ENCODE data around the gene NID2. TPM values are rescaled to one million over a fixed set of nuclear protein-coding genes. Genes with fewer than 3 reads are reported as not detected.

Gene NID2
- total and polyA plus RNA-seq, 12 donors: 7.2 to 61.3 (median 33.0) TPM

DNA sequence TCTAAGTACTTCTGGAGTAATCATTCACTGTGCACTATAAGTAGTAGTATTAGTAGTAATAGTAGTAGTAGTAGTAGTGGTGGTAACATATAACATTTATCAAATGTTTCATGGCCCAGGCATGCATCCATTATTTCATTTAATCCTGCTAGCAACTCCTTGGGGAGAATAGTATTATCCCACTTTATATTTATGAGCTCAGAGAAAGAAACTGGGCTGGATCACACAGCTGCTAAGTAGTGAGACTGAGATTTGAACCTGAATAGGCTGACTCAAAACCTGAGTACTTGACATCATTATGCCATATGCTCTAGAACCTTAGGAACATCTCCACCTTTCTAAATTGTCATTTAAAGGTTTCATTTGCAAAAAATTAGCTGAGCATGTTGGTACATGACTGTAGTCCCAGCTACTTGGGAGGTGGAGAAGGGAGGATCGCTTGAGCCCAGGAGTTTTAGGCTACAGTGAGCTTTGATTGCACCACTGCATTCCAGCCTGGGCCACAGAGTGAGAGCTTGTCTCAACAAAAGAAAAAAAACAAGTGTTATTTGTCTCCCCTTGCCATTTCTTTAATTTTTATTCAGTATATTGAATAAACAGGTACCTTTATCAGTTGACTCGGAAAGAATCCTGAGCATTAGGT, 11.4 kb upstream of the NID2 start:
- intact Hi-C loops (cut with DNase I): no loop called here
- Histone ChIP-seq H3K27ac (peak overlapping the region in 2 of 5 donors; percentile 54 to 73), H3K4me1 (replicated peaks in 1 of 2) (peaks cover 0 to 4% of the 10 kb centered on the region in 2 donors), H3K4me3 (no peak overlapping the region), H3K27me3 (no peaks in the 10 kb centered on the region), H3K36me3 (replicated peaks in 1 of 2) (no peaks in the 10 kb centered on the region), H3K9me3 (replicated peaks in 1 of 3) (no peaks in the 10 kb centered on the region)
- TF ChIP-seq POLR2A (IDR thresholded peaks at IDR 0.05): no peak
- DNase-seq: peak in 3 of 7 donors; percentile 12 to 56 (median 41)
- 64 to 83% (median 76%) methylated on average over 2 of the region's 2 CpGs for whole genome bisulfite sequencing, 4 donors

DNA sequence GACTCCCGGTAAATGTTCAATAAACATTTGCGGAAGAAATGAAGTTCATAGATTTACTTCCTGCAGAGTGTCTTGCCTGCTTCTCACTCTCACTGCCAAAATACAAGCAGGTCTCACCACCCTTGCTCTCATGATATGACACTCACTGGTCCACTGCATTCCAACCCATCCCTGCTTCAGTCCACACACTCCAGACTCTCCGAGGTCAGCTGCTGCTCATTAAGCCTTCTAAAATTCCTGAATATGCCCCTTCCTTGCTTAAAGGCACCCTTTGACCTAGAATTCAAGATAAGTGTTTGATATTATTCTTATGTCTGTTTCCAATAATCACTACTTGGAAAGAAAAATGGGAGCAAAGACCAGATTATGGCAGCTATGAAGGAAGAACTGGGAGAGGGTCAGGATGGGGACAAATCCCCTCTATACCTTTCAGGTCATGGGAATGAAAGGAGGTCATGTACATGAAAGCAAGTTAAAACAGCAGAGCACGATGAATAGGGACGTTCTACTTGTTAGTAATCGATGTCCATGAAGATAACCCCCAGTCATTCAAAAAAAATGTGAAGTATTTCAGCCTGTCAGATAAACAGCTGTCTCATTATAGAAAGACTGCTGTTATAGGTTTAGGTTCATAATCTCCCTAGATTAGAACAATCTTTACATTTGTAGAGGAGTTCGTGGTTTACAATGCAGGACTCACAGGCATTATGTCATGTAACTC, 10.5 kb upstream of the NID2 start:
- 52 to 64% (median 58%) methylated on average over 7 of the region's 7 CpGs for WGBS, 4 donors
- no peak for DNase-seq
- intact Hi-C loops (cut with DNase I): no loop called here

DNA sequence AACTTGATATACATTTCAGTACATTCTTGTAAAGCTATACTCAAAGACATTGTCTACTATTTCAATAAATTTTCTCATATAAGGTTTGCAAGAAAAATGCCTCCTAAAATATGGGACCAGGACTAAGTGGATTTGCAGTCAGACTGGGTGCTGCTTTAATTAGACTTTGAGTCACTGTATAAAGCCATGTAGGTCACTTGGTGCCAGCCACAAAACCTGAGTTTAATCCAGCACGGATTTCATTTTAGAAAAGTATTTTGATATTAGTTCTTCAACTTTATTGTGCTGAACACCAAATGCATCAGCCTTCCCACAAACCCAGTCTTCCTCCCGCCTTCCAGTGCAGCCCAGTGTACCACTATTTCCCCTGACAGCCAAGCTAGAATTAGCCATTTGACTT, 9.9 kb upstream of the NID2 start:
- no peak for DNase-seq
- no peaks in the 10 kb centered on the region for H3K36me3 ChIP-seq (replicated peaks in 1 of 2)
- no peaks in the 10 kb centered on the region for H3K27me3 ChIP-seq
- WGBS, 4 donors: 82 to 93% (median 88%) methylated on average over 2 of the region's 2 CpGs
- intact Hi-C loops (cut with DNase I): no loop called here
- no peak for TF ChIP-seq POLR2A (IDR thresholded peaks at IDR 0.05)
- TF ChIP-seq, protein P1, sequence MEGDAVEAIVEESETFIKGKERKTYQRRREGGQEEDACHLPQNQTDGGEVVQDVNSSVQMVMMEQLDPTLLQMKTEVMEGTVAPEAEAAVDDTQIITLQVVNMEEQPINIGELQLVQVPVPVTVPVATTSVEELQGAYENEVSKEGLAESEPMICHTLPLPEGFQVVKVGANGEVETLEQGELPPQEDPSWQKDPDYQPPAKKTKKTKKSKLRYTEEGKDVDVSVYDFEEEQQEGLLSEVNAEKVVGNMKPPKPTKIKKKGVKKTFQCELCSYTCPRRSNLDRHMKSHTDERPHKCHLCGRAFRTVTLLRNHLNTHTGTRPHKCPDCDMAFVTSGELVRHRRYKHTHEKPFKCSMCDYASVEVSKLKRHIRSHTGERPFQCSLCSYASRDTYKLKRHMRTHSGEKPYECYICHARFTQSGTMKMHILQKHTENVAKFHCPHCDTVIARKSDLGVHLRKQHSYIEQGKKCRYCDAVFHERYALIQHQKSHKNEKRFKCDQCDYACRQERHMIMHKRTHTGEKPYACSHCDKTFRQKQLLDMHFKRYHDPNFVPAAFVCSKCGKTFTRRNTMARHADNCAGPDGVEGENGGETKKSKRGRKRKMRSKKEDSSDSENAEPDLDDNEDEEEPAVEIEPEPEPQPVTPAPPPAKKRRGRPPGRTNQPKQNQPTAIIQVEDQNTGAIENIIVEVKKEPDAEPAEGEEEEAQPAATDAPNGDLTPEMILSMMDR (IDR thresholded peaks at IDR 0.05): no peak
- H3K9me3 ChIP-seq (replicated peaks in 1 of 3): no peaks in the 10 kb centered on the region
- H3K4me3 ChIP-seq: no peak overlapping the region
- peaks cover 0 to 4% of the 10 kb centered on the region in 2 donors for H3K4me1 ChIP-seq (replicated peaks in 1 of 2)
- peak overlapping the region in 1 of 5 donors; percentile 73 for H3K27ac ChIP-seq

More for the DNA sequence above, 10.5 kb upstream of the NID2 start:
- TF ChIP-seq POLR2A (IDR thresholded peaks at IDR 0.05): no peak
- TF ChIP-seq, protein P1 (IDR thresholded peaks at IDR 0.05): no peak
- Histone ChIP-seq H3K36me3 (replicated peaks in 1 of 2) (no peaks in the 10 kb centered on the region), H3K4me3 (no peak overlapping the region), H3K4me1 (replicated peaks in 1 of 2) (peaks cover 0 to 4% of the 10 kb centered on the region in 2 donors), H3K27me3 (no peaks in the 10 kb centered on the region), H3K9me3 (replicated peaks in 1 of 3) (no peaks in the 10 kb centered on the region), H3K27ac (peak overlapping the region in 1 of 5 donors; percentile 73)

DNA sequence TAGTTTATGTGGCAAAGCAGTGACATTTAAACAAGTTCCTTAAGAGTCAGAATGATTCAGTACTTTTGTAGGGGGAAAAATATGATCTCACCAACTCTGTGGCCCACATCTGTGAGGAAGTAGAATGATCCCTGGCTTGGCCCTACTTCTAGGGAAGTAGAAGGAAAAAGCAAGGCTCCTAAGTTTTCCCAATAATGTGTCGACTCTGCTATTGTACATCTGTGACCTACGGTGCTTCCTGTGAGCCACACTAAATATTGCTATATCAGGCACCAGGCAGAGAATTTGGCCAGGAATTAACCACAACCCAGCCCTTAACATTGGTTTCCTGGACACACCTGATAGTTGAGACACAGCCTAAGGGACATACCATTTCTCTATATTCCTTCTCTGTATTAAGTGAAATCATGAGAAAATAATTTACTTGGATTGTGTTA, 9.3 kb upstream of the NID2 start:
- Histone ChIP-seq H3K4me1 (replicated peaks in 1 of 2) (peaks cover 0 to 8% of the 10 kb centered on the region in 2 donors), H3K9me3 (replicated peaks in 1 of 3) (no peaks in the 10 kb centered on the region), H3K4me3 (no peak overlapping the region), H3K27ac (no peak overlapping the region), H3K27me3 (no peaks in the 10 kb centered on the region), H3K36me3 (replicated peaks in 1 of 2) (no peaks in the 10 kb centered on the region)
- WGBS, 4 donors: 64 to 76% (median 71%) methylated on average over 2 of the region's 2 CpGs
- no peak for DNase-seq
- intact Hi-C loops (cut with DNase I): no loop called here
- no peak for TF ChIP-seq POLR2A (IDR thresholded peaks at IDR 0.05)
- TF ChIP-seq, protein P1 (IDR thresholded peaks at IDR 0.05): no peak

Data from adrenal gland (tissue), 12 donors.